GM13977 (cell line): ENCODE measurements around the gene MFSD8.
"Not testable (repeated sequence)": the region's sequence is repeated elsewhere in the genome, so short reads cannot be mapped to it uniquely, and the experiment has no call there.

Experiments used
- DNase-seq: peaks from one replicate; pipeline ENCODE4 v3.0.0; 2012; ENCODE audit warnings: low spot score
- in situ Hi-C: fragments of 300-500 bp; cut with MboI; formaldehyde crosslinking; loops from one replicate; pipeline ENCODE4 v1.12.0; 2022; ENCODE audit warnings: low sequenced_read_pairs, low pct_unique_long_range_greater_than_20kb, mixed read lengths, inconsistent platforms; ENCODE audit not compliant: unreplicated experiment
- TF ChIP-seq, protein P1 (sequence below): IDR thresholded peaks from 2 replicates; pipeline ENCODE4 v1.5.1; 2012; ENCODE audit warnings: mild to moderate bottlenecking, control low read depth; ENCODE audit not compliant: insufficient read depth; ENCODE audit errors: extremely low read depth, missing control alignments

The MFSD8 gene, protein sequence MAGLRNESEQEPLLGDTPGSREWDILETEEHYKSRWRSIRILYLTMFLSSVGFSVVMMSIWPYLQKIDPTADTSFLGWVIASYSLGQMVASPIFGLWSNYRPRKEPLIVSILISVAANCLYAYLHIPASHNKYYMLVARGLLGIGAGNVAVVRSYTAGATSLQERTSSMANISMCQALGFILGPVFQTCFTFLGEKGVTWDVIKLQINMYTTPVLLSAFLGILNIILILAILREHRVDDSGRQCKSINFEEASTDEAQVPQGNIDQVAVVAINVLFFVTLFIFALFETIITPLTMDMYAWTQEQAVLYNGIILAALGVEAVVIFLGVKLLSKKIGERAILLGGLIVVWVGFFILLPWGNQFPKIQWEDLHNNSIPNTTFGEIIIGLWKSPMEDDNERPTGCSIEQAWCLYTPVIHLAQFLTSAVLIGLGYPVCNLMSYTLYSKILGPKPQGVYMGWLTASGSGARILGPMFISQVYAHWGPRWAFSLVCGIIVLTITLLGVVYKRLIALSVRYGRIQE

DNA sequence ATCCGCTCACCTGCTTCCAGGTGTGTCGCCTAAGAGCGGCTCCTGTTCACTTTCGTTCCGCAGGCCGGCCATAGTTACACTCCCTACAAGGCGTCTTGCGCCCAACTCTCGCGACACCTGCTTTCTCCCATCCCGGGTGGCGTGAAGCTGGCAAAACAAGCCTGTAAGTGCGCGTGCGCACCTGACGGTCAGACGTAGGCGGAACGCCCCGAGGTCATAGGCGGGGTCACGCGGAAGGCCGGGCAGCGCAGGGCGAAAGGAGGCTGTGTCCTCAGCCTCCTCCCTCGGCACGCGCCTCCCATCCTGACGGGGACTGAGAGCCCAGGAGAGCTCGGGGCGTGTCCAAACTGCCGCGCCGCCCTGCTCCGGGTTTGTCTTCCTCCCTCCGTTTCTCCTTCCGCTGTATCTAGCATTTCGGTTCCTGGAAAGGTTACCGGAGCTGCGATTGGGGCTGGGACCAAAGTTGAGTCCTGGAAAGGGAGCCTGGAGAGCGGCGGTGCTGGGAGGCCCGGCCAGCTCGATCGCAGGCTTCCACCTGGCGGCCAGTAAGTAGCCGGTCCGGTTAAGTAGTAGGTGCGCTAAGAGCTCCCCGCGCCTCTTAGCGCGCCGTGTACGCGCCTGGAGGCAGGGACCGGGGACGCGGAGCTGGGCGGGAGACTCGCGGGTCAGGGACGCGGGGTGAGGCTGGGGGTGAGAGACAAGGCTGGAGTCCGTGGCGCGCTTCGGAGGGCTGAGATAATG lies at the start of gene MFSD8, which contains the start of gene ABHD18:
MFSD8 (minus strand) TSS at position 112 of the 741 bp plus-strand sequence; CDS start at position 72, 40 bp downstream.
ABHD18 (plus strand) TSS at position 345 of the 741 bp plus-strand sequence. CDS start 17,550 bp downstream, outside the sequence.
- TF ChIP-seq, protein P1, sequence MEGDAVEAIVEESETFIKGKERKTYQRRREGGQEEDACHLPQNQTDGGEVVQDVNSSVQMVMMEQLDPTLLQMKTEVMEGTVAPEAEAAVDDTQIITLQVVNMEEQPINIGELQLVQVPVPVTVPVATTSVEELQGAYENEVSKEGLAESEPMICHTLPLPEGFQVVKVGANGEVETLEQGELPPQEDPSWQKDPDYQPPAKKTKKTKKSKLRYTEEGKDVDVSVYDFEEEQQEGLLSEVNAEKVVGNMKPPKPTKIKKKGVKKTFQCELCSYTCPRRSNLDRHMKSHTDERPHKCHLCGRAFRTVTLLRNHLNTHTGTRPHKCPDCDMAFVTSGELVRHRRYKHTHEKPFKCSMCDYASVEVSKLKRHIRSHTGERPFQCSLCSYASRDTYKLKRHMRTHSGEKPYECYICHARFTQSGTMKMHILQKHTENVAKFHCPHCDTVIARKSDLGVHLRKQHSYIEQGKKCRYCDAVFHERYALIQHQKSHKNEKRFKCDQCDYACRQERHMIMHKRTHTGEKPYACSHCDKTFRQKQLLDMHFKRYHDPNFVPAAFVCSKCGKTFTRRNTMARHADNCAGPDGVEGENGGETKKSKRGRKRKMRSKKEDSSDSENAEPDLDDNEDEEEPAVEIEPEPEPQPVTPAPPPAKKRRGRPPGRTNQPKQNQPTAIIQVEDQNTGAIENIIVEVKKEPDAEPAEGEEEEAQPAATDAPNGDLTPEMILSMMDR: peak; percentile 39
- in situ Hi-C loops: no loop called here

DNA sequence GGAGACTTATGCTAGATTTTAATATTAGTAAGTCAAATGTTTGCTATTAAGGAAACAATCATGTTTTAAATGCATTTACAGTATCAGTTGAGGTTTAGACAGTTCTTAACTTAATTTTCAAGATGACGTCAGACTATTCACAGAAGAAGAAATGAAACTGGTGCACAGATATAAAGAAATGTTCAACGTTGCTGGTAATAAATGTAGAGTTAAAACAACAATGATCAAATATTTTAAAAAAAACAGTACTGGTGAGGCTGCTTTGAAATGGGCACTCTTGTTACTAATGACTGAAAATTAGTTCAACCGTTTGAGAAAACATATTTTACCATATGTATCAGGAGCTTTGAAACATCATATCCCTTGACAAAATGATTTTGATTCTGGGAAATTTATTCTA lies 44.5 kb upstream of the MFSD8 start:
- in situ Hi-C loops: no loop called here
- TF ChIP-seq, protein P1: no peak
- peak; percentile 12 for DNase-seq

More for the DNA sequence above, at the start of gene MFSD8, which contains the start of gene ABHD18:
- peak; percentile 96 for DNase-seq

DNA sequence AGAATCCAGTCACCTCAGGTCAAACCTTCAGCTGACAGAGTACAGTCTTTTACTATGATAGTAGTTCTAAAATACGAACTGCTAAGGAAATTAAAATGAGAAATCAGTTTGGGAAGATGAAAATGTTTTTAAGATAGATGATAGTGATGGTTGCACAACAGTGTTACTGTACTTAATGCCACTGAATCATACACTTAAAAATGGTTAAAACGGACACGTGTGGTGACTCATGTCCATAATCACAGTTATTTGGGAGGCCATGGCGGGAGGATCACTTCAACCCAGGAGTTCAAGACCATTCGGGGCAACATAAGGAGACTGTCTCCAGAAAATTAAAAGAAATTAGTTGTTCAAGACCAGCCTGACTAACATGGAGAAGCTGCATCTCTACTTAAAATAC lies 41.6 kb upstream of the MFSD8 start:
- DNase-seq: no peak
- in situ Hi-C loops: no loop called here
- TF ChIP-seq, protein P1: no peak

DNA sequence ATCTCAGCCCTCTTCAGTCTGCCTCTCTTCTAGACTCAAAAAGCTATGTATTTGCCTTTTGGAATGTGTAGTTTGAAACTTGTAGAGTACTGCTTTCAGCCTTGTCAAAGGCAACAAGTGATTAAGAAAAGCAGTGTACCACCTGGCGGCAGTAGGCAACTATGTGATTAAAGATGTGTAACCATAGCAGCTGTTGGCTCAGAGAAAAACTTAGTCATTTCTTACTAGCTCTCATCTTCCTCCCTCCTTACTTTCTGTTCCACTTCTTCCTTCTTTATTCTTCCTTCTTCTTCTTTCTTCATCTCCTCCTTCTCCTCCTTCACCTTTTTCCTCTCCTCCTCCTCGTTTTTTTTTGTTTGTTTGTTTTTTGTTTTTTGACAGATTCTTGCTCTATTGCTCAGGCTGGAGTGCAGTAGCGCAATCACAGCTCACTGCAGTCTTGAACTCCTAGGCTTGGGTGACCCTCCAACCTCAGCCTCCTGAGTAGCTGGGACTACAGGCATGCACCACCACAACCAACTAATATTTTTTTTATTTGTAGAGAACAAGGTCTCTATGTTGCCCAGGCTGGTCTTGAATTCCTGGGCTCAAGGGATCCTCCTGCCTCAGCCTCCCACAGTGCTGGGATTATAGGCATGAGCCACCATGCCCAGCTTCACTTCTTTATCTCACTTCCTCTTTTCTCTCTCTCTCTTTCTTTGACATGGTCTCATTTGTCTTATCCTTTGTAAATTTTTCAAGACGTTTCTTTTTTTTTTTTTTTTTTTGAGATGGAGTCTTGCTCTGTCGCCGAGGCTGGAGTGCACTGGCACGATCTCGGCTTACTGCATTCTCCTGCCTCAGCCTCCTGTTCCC lies 32.8 kb upstream of the MFSD8 start:
- DNase-seq: peak; percentile 59
- TF ChIP-seq, protein P1: peak; percentile 53
- in situ Hi-C loops: no loop called here

DNA sequence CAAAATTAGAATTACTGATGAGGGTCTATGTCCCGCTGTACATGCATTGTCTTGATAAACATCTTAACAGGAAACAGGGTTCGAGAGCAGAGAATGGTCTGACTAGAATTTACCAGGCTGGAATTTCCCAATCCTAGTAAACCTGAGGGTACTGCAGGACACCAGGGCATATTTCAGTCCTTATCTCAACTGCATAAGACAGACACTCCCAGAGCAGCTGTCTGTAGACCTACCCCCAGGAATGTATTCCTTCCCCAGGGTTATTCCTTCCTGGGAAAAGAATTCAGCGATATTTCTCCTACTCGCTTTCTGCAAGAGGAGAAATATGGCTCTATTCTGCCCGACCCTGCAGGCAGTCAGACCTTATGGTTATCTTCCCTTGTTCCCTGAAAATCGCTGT lies 31.5 kb upstream of the MFSD8 start:
- in situ Hi-C loops, DNase-seq: not testable (repeated sequence)

DNA sequence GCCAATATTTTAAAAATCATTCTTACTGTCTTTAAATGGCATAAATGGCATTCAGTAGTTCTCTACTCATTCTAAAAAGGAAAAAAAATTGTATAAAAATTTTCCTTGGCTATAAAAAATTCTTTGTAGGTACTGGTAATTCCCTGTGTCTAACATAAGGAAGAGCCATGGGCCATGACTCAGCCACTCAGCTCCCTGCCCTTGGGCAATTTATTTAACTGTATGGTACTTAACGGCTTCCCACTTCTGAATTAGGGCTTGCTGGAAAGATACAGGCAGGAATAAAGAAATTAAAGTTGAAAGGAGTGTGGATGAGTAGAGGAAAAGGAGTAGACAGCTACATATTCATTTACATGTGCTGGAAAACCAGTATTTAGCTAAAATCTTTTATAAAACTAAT lies 30.8 kb upstream of the MFSD8 start:
- no peak for DNase-seq
- TF ChIP-seq, protein P1: no peak
- in situ Hi-C loops: no loop called here
